Stimulated activated memory B cell treated with anti-CD40 and anti-IgM and Interleukin-4, amounts not matched to agents 10 μg/mL and 1 μg/mL and 100 μg/mL, for 72 hours (primary cell): ENCODE data around the gene HSF4.

ENCODE experiments used
- ATAC-seq: fragments of 150-1000 bp; cut with Tn5 transposase; 2 replicates; pipeline ENCODE4 v1.10.0; 2021
- H3K27ac Mint-ChIP-seq: one replicate; pipeline ENCODE4 v1.8.0; 2022; ENCODE audit warnings: mild to moderate bottlenecking, mixed read lengths
- H3K27me3 Mint-ChIP-seq: one replicate; pipeline ENCODE4 v1.8.0; 2022; ENCODE audit warnings: mixed read lengths
- H3K36me3 Mint-ChIP-seq: one replicate; pipeline ENCODE4 v1.8.0; 2022; ENCODE audit warnings: mixed read lengths
- H3K4me1 Mint-ChIP-seq: one replicate; pipeline ENCODE4 v1.8.0; 2022; ENCODE audit warnings: mixed read lengths
- H3K4me3 Mint-ChIP-seq: one replicate; pipeline ENCODE4 v1.8.0; 2022; ENCODE audit warnings: mild to moderate bottlenecking, moderate library complexity, mixed read lengths
- H3K9me3 Mint-ChIP-seq: one replicate; pipeline ENCODE4 v1.8.0; 2022; ENCODE audit warnings: mixed read lengths

The HSF4 gene

DNA sequence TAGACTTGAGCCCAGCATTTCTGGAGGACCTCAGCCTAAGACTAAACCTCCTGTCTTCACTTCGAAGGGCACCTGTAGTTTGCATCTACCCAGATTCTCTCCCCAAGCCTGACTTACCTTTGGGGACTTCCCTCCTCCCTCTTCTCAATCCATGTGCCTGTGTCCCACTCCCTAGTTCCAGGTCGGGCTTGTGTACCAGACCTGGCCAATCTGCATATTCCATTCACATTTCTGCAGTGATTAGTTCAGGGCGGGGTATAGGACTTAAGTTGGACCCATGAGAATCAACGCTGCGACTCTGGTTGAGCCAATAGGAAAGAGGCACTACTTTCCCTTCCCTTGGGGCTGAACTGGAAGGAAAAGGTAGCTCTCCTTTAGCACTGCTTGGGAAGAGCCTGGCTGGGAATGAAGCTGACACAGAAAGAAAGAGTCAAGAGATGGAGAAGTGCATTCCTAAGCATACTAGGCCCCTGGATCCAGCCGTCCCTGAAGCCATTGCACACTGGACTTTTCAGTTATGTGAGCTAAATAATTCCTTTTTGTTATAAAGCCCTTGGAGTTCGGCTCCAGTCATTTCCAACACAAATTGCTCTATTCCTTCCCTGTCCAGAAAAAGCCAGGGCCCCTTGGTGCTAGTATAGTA lies 7.3 kb upstream of the HSF4 start:
- H3K27me3 Mint-ChIP-seq, result peaks cover 16% of the 10 kb centered on the region
- H3K27ac Mint-ChIP-seq, result no peak overlapping the region
- peaks cover 71% of the 10 kb centered on the region for H3K4me1 Mint-ChIP-seq
- no peak overlapping the region for H3K4me3 Mint-ChIP-seq
- H3K9me3 Mint-ChIP-seq, result no peaks in the 10 kb centered on the region
- H3K36me3 Mint-ChIP-seq, result no peaks in the 10 kb centered on the region
- no peak for ATAC-seq

DNA sequence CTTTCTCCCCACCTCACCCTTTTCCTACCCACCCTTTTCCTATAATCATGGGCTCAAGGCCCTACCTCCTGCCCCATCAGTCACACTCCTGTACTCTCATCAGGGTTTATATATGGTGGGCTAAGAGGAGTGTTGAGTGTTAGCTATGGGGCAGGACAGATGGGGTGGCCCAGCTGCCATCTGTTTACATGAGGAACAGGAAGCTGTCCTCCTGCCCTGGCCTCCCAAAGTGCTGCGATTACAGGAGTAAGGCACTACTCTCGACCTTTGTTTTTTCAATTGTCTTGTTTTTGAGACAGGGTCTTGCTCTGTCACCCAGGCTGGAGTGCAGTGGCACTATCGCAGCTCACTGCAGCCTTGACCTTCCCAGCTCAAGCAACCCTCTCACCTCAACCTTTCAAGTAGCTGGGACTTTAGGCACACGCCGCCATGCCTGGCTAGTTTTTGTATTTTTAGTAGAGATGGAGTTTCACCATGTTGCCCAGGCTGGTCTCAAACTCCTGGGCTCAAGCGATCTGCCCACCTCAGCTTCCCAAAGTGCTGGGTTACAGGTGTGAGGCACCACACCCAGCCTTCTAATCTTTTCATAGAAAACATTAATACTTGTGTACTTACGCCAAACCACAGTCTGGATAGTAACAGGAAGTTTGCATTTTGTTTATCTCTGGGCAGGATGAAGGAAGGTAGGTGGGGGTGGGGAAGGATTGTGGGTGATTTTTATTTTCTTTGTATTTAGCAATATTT lies 6.5 kb upstream of the HSF4 start:
- H3K9me3 Mint-ChIP-seq, result no peaks in the 10 kb centered on the region
- peaks cover 65% of the 10 kb centered on the region for H3K4me1 Mint-ChIP-seq
- peak overlapping the region; percentile 87 for H3K4me3 Mint-ChIP-seq
- H3K27ac Mint-ChIP-seq, result peak overlapping the region; percentile 77
- H3K36me3 Mint-ChIP-seq, result no peaks in the 10 kb centered on the region
- no peak for ATAC-seq
- peaks cover 20% of the 10 kb centered on the region for H3K27me3 Mint-ChIP-seq

DNA sequence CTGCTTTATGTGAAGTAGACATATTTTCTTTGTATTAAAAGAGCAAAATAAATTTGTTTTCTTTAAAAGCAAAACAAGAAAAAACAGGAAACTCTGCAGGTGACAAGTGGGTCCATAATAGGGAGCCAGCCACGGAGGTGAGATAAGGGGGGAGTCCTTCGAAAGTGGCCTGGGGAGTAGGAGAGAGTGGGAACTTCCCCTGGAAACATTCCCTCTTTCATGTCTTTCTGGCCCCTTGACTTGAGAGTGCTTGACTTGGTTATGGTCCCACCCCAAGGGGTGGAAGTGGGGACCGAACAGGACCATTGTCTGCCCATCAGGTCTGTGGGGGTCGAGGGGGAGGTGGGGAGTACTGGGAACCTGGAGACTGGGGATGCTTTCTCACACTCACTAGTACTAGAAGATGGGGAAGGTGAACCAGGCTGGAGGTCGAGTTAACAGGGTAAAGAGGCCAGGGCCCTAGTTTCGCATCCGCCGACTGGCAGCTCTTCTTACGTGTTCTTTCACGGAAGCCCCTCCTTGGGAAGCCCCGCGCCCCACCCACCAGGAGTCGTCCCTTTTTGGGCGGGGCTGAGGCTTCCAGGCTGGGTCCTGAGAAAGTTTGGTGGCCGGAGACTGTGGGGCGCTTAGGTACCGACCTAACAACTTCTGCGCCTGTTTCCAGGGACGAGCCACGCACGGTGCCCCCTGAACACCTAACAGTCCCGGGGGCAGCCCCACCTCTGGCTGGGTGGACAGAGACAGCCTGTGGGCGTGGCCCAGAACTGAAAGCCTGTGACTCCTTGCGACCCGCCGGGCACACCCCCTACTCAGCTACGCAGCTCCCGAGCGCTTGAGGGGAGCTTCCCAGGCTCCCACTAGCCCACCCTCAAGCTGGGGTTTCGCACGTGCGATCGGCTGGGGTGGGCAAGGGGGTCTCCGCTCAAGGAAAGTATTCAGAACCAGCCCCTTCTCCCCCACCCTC lies 5.6 kb upstream of the HSF4 start:
- ATAC-seq, result peak; percentile 69

DNA sequence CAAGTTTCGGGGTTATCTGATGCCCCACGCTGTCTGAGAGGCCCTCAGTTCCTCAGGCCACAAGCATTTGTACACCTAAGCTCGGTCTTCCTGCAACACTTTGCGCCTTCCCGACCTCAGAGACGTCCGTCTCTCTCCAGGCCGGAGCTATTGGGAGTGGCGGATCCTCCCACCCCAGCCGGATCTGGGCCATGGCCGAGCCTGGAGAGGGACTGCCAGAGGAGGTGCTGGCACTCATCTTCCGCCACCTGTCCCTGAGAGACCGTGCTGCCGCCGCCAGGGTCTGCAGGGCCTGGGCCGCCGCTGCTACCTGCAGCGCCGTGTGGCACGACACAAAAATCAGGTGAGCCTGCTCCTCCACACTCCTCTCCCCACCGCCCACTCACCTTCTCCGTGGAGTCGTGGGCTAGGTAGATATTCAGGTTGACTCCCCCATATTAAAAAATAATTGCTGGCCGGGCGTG lies 2.9 kb upstream of the HSF4 start:
- H3K9me3 Mint-ChIP-seq, result no peaks in the 10 kb centered on the region
- H3K4me3 Mint-ChIP-seq, result peak overlapping the region; percentile 44
- ATAC-seq, result no peak
- no peak overlapping the region for H3K27ac Mint-ChIP-seq
- peaks cover 52% of the 10 kb centered on the region for H3K27me3 Mint-ChIP-seq
- H3K36me3 Mint-ChIP-seq, result no peaks in the 10 kb centered on the region
- H3K4me1 Mint-ChIP-seq, result peaks cover 59% of the 10 kb centered on the region

More for the DNA sequence above, 5.6 kb upstream of the HSF4 start:
- Mint-ChIP-seq H3K9me3 (no peaks in the 10 kb centered on the region), H3K36me3 (no peaks in the 10 kb centered on the region), H3K27ac (peak overlapping the region; percentile 77), H3K4me1 (peaks cover 60% of the 10 kb centered on the region), H3K4me3 (peak overlapping the region; percentile 87), H3K27me3 (peaks cover 25% of the 10 kb centered on the region)

DNA sequence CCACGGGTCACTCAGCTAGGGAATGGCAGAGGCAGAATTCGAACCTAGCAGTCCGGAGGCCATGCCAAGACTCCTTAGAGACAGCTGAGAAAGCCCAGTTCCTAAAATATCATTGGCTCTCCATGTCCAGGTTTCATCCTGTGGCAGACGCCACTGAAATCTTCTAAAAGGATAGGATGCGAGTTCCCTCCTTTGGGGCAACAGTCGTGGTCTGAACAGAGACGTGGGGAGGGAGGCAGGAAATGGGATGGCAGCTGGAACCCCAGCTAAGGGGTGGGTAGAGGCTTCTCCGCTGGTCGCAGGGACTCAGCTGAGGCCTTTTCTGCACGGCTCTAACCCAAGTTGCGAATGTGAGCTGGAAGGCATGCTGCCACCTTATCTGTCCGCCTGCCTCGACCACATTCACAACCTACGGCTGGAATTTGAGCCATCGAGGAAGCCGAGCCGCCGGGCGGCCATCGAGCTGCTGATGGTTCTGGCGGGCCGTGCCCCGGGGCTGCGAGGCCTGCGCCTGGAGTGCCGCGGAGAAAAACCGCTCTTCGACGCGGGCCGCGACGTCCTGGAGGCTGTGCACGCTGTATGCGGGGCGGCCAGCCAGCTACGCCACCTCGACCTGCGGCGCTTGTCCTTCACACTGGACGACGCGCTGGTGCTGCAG lies 1.9 kb upstream of the HSF4 start:
- no peaks in the 10 kb centered on the region for H3K9me3 Mint-ChIP-seq
- no peak overlapping the region for H3K27ac Mint-ChIP-seq
- H3K4me3 Mint-ChIP-seq, result peak overlapping the region; percentile 43
- H3K36me3 Mint-ChIP-seq, result no peaks in the 10 kb centered on the region
- ATAC-seq, result no peak
- peaks cover 62% of the 10 kb centered on the region for H3K27me3 Mint-ChIP-seq
- H3K4me1 Mint-ChIP-seq, result peaks cover 56% of the 10 kb centered on the region

DNA sequence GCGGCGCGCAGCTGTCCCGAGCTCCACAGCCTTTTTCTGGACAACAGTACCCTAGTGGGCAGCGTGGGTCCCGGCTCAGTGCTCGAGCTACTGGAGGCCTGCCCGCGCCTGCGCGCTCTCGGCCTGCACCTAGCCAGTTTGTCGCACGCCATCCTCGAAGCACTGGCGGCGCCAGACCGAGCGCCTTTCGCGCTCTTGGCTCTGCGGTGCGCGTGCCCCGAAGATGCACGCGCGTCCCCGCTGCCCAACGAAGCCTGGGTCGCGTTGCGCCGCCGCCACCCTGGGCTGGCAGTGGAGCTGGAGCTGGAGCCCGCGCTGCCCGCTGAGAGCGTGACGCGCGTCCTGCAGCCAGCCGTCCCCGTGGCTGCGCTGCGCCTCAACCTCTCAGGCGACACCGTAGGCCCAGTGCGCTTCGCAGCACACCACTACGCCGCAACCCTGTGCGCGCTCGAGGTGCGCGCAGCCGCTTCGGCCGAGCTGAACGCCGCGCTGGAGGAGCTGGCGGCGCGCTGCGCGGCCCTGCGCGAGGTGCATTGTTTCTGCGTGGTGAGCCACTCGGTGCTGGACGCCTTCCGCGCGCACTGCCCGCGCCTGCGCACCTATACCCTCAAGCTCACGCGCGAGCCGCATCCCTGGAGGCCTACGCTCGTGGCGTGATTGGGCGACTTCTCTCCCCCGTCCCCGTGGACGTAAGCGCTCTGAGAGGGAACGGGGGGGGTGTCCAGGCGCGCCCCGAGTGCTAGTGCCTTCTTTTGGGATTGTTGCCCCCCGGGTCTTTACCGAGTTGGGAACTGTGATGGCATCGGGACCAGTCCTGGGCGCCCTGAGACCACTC lies 1.2 kb upstream of the HSF4 start:
- Mint-ChIP-seq H3K4me3 (peak overlapping the region; percentile 43), H3K27ac (no peak overlapping the region), H3K9me3 (no peaks in the 10 kb centered on the region), H3K36me3 (no peaks in the 10 kb centered on the region), H3K4me1 (peaks cover 53% of the 10 kb centered on the region), H3K27me3 (peaks cover 70% of the 10 kb centered on the region)
- no peak for ATAC-seq

DNA sequence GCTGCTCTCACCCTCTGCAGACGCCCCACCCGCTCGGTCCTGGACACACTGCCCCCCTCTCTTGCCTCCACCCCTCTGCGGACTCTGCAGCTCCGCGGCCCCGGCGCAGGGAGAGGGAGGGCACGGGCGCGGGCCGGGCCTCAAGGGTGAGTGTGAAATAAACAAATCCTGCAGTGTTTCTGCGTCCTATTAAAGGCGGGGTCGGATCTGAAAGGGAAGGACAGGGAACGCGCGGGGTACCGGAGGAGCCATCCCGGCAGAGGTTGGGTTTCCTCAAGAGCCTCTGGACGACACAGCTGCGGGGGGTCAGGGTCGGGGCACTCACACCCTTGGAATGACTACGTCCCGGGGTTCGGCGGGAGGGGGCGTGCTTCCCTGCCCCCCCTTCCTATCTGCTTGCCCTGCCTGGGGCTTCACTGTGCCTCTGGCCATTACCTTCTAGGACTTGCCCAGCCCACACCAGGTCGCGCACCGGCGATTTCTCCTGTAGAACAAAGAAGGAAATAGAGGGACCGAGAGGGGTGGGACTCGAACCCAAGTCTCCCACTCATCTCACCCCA lies 466 bp upstream of the HSF4 start:
- H3K4me3 Mint-ChIP-seq, result peak overlapping the region; percentile 41
- peaks cover 49% of the 10 kb centered on the region for H3K4me1 Mint-ChIP-seq
- ATAC-seq, result no peak
- no peaks in the 10 kb centered on the region for H3K9me3 Mint-ChIP-seq
- H3K36me3 Mint-ChIP-seq, result no peaks in the 10 kb centered on the region
- H3K27ac Mint-ChIP-seq, result no peak overlapping the region
- H3K27me3 Mint-ChIP-seq, result peaks cover 77% of the 10 kb centered on the region

DNA sequence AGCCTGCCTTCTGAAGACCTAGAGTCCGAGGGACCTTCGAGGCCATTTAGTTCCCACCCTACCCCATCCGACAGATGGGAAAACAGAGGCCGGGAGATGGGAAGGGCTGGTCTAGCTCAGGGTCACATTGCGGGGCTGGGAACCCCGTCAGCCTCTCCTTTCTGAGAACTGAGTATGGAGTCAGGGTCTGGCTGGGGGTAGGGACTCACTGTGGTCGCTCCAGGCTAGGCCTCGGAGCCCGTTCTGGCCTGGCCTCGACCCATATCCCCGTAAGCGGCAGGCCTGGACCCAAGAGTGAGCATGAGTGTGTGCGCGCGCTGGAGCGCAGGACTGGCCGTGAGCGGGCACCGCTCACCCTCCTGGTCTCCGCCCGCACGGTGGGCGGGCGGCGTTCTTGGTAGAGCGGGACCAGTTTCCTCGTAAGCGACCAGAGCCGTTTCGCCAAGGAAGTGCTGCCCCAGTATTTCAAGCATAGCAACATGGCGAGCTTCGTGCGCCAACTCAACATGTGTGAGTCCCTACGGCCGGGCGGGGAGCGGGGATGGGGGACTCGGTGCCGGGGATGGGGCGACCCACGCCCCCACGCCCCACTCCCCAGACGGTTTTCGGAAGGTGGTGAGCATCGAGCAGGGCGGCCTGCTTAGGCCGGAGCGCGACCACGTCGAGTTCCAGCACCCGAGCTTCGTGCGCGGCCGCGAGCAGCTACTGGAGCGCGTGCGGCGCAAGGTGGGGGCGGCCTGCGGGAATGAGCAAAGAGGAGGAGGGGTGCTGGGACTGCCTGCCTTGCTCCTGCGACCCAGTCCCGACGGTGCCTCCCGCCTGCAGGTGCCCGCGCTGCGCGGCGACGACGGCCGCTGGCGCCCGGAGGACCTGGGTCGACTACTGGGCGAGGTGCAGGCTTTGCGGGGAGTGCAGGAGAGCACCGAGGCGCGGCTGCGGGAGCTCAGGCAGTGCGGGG lies 855 bp downstream of the HSF4 start:
- Mint-ChIP-seq H3K9me3 (no peaks in the 10 kb centered on the region), H3K4me1 (peaks cover 54% of the 10 kb centered on the region), H3K27me3 (peaks cover 90% of the 10 kb centered on the region), H3K4me3 (no peak overlapping the region), H3K27ac (no peak overlapping the region), H3K36me3 (no peaks in the 10 kb centered on the region)
- ATAC-seq, result no peak

DNA sequence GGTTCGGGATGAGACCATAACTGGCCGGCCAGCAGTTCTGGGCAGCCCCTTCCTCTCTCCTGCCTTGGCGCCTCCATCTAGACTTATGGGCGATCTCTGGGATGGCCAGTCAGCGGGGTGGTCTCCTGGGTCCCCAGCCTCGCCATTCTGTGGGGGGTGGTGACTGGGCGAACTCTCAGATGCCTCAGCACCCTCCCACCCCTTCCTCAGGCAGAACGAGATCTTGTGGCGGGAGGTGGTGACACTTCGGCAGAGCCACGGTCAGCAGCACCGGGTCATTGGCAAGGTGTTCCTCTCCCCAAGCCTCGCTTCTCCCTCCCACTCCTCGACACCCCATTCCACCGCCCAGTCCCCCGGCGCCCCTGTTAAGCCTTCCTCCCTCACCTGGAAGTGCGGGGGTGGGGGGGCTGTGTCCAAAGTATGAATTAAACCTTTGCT lies 1.6 kb downstream of the HSF4 start:
- no peak for ATAC-seq
- H3K27ac Mint-ChIP-seq, result no peak overlapping the region
- H3K4me1 Mint-ChIP-seq, result peaks cover 46% of the 10 kb centered on the region
- H3K27me3 Mint-ChIP-seq, result peaks cover 91% of the 10 kb centered on the region
- H3K4me3 Mint-ChIP-seq, result no peak overlapping the region
- H3K9me3 Mint-ChIP-seq, result no peaks in the 10 kb centered on the region
- no peaks in the 10 kb centered on the region for H3K36me3 Mint-ChIP-seq

DNA sequence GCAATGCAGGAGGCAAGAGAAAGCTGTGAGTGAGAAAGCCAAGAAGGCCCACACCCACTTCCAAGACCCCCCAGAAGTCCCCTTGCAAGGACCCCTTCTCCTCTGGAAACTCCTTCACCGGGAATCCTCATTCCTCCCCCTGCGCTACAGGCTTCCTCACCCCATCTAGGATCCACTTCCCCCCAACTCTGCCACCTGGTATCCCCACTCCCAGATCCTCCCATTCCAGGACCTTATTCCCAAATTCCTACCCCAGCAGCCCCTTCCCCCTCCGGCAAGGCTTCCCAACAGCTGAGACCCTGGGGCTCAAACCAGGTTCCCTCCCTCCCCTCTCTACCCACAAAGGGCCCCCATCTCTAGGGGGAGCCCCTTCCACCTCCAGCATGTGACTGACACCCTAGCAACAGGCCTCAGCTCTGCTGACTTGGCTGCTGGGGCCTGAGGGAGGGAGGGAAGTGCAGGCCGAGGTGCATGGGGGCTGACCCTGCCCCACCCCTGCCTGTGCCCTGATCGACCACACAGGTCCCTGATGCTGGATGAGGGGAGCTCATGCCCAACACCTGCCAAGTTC lies 2.1 kb downstream of the HSF4 start:
- Mint-ChIP-seq H3K4me3 (no peak overlapping the region), H3K4me1 (peaks cover 45% of the 10 kb centered on the region), H3K36me3 (no peaks in the 10 kb centered on the region), H3K27ac (no peak overlapping the region), H3K9me3 (no peaks in the 10 kb centered on the region), H3K27me3 (peaks cover 91% of the 10 kb centered on the region)
- ATAC-seq, result no peak

DNA sequence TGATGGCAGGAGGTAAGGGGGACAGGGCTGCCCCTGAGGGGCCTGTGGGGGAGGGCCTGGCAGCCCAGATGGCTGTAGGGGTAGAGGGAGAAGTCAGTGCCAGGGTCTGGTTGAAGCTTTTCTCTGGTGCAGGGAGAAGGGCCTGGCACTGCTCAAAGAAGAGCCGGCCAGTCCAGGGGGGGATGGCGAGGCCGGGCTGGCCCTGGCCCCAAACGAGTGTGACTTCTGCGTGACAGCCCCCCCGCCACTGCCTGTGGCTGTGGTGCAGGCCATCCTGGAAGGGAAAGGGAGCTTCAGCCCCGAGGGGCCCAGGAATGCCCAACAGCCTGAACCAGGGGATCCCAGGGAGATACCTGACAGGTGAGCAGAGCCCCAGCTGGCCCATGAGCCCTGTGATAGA lies 3.0 kb downstream of the HSF4 start:
- H3K27ac Mint-ChIP-seq, result no peak overlapping the region
- no peaks in the 10 kb centered on the region for H3K9me3 Mint-ChIP-seq
- H3K4me3 Mint-ChIP-seq, result no peak overlapping the region
- no peak for ATAC-seq
- H3K27me3 Mint-ChIP-seq, result peaks cover 91% of the 10 kb centered on the region
- H3K4me1 Mint-ChIP-seq, result peaks cover 45% of the 10 kb centered on the region
- no peaks in the 10 kb centered on the region for H3K36me3 Mint-ChIP-seq

DNA sequence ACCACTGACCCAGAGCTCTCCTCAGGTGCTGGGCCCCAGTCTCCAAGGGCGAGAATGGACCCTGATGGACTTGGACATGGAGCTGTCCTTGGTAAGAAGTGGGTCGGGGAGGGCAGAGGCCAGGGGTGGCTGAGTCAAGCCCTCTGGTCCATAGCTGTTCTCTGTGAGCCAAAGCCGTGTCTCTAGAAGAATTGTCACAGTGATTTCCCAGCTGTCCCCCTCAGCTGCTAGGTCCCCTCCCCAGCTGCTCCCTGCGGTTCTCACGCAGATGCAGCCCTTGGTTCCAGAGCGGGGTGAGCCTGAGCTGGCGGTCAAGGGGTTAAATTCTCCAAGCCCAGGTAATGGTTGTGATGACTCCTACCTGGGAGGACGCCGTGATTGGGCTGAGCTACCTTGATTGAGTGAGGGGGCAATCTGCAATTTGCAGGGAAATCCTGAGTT lies 4.5 kb downstream of the HSF4 start:
- ATAC-seq, result no peak
- H3K27me3 Mint-ChIP-seq, result peaks cover 99% of the 10 kb centered on the region
- H3K4me3 Mint-ChIP-seq, result no peak overlapping the region
- H3K4me1 Mint-ChIP-seq, result peaks cover 51% of the 10 kb centered on the region
- no peaks in the 10 kb centered on the region for H3K36me3 Mint-ChIP-seq
- no peak overlapping the region for H3K27ac Mint-ChIP-seq
- H3K9me3 Mint-ChIP-seq, result no peaks in the 10 kb centered on the region
